ENCODE data around the gene BMAL1. TPM values are rescaled to one million over a fixed set of nuclear protein-coding genes. Genes with fewer than 3 reads are reported as not detected.
A peak's percentile ranks its signal among the peaks of the same experiment; 100 is the strongest.

BMAL1 gene
- total RNA-seq, 1 donor from 2014 or later, result 8.5 TPM

DNA sequence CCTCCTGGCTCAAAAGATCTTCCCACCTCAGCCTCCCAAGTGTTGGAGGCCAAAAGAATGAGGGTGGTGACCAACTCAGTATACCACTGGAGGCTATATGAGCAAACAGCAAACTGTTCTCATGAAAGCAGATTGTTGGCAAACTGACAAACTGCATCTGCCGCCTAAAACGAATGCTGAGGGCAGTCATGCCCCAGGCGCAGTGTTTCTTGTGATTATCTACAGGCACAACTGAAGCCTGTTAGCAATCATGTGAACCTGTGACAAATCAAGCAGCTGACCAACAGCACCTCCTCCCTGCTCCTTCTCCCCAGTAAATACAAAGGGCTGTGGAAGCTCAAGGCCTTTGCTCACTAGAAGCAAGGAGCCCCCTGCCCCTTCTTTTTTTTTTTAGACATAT, 137.6 kb downstream of the BMAL1 start:
- no peak overlapping the region for H3K4me3 ChIP-seq (ENCODE audit: low read depth, low read length)
- no peak for DNase-seq (ENCODE audit: low read depth)
- TF ChIP-seq, protein P1, sequence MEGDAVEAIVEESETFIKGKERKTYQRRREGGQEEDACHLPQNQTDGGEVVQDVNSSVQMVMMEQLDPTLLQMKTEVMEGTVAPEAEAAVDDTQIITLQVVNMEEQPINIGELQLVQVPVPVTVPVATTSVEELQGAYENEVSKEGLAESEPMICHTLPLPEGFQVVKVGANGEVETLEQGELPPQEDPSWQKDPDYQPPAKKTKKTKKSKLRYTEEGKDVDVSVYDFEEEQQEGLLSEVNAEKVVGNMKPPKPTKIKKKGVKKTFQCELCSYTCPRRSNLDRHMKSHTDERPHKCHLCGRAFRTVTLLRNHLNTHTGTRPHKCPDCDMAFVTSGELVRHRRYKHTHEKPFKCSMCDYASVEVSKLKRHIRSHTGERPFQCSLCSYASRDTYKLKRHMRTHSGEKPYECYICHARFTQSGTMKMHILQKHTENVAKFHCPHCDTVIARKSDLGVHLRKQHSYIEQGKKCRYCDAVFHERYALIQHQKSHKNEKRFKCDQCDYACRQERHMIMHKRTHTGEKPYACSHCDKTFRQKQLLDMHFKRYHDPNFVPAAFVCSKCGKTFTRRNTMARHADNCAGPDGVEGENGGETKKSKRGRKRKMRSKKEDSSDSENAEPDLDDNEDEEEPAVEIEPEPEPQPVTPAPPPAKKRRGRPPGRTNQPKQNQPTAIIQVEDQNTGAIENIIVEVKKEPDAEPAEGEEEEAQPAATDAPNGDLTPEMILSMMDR (conservative IDR thresholded peaks at IDR 0.05; ENCODE audit: low read depth, low read length), result no peak

DNA sequence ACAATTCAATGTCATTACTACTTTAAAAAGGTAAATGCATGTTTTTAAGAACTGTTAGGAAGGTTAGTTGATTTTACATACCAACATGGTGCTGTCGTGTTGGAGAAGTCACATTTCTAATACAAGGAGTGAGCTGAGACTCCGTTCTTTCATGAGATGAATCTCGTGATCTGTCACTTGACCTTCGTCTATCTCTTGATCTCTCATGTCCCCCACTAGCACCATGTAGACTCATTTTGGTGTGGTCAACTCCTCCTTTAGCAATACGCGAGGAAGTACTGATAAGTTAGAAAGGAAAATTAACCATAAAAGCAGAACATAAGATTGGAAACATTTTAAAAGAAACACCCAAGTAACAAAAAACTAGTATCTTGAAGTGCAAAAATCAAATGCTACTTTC, 144.0 kb downstream of the BMAL1 start:
- TF ChIP-seq, protein P1 (conservative IDR thresholded peaks at IDR 0.05; ENCODE audit: low read depth, low read length), result no peak
- no peak overlapping the region for H3K4me3 ChIP-seq (ENCODE audit: low read depth, low read length)
- no peak for DNase-seq (ENCODE audit: low read depth)

DNA sequence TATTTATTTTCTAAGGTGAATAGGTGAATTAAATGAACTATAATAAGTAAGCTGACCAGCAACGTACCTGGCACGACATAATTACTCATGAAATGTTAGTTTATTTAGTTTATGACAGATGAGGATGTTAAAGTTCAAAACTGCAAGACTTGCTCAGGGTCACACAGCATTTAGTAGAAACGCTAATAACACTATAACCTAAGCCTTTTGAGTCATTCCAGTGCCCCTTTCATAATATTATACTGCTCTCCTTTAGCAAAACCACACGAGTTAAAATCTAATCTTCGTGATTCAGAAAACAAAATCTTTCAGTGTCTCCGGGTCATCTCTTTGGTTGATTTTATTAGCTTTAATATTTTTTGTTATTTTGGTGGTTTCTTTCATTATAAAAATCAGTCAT, 145.8 kb downstream of the BMAL1 start:
- TF ChIP-seq, protein P1 (conservative IDR thresholded peaks at IDR 0.05; ENCODE audit: low read depth, low read length), result no peak
- no peak overlapping the region for H3K4me3 ChIP-seq (ENCODE audit: low read depth, low read length)
- DNase-seq (ENCODE audit: low read depth), result no peak

DNA sequence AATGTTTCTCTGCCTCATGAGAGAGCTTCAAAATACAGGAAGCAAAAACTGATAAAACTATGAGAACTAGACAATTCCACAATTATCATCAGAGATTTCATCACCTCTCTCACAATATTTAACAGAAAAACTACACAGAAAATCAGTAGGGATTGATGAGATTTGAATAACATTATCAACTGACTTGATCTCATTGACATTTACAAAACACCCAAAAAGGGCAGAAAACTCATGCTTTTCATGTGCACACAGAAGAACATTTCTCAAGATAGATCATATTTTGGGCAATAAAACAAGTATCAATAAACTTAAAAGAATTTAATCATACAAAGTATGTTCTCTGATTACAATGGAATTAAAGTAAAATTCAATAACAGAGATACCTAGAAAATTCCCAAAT, 149.8 kb downstream of the BMAL1 start:
- no peak for DNase-seq (ENCODE audit: low read depth)
- TF ChIP-seq, protein P1 (conservative IDR thresholded peaks at IDR 0.05; ENCODE audit: low read depth, low read length), result no peak
- H3K4me3 ChIP-seq (ENCODE audit: low read depth, low read length), result no peak overlapping the region

DNA sequence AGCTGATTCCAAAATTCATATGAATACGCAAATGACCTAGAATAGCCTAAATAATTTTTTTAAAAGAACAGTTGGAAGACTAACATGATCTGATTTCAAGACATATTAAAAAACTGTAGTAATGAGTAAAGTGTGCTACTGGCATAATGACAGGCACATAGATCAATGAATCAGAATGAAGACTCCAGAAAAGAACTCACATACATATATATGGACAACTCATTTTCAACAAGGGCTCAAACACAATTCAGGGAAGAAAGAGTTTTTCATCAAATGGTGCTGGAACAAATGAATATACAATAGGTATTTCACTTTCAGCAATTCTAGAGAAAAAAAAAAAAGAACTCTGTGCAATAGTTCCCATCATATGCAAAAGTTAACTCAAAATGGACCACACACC, 151.7 kb downstream of the BMAL1 start:
- no peak for DNase-seq (ENCODE audit: low read depth)
- H3K4me3 ChIP-seq (ENCODE audit: low read depth, low read length), result no peak overlapping the region
- TF ChIP-seq, protein P1 (conservative IDR thresholded peaks at IDR 0.05; ENCODE audit: low read depth, low read length), result no peak

DNA sequence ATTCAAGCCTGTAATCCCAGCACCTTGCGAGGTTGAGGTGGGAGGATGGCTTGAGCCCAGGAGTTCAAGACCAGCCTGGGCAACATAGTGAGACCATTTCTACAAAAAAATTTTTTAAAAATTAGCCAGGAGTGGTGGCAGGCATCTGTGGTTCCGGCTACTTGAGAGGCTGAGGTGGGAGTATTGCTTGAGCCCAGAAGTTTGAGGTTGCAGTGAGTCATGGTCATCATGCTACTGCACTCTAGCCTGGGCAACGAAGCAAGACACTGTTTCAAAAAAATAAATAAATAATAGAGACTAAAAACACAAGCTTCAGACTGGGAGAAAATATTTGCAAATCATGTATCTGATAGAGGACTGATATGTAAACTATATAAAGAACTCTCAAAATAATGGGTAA, 152.2 kb downstream of the BMAL1 start:
- H3K4me3 ChIP-seq (ENCODE audit: low read depth, low read length), result no peak overlapping the region
- peak; percentile 73 for DNase-seq (ENCODE audit: low read depth)
- TF ChIP-seq, protein P1 (conservative IDR thresholded peaks at IDR 0.05; ENCODE audit: low read depth, low read length), result no peak

DNA sequence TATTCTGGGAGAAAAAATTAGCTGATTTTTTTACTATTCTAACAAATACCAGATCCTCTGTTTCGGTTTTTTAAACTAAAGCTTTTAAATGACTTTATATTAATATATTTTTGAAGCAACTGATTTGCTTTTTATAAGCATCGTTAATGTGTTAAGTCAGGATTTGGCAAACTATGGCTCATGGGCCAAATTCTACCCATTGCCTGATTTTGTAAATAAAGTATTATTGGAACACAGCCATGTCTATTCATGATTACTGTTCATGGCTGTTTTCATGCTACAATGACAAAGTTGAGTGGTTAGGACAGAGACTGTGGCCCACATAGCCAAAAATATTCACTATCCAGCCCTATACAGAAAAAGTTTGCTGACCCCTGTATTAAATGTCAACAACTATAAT, 155.8 kb downstream of the BMAL1 start:
- H3K4me3 ChIP-seq (ENCODE audit: low read depth, low read length), result no peak overlapping the region
- TF ChIP-seq, protein P1 (conservative IDR thresholded peaks at IDR 0.05; ENCODE audit: low read depth, low read length), result no peak
- no peak for DNase-seq (ENCODE audit: low read depth)

Data from epithelial cell of proximal tubule (primary cell).